GM03348 (cell line): Measurements from ENCODE around the gene SLC15A3.
A peak's percentile ranks its signal among the peaks of the same experiment; 100 is the strongest.

Source experiments
- DNase-seq: peaks from one replicate; pipeline ENCODE4 v3.0.0; 2012; ENCODE audit warnings: low spot score

SLC15A3 gene

DNA sequence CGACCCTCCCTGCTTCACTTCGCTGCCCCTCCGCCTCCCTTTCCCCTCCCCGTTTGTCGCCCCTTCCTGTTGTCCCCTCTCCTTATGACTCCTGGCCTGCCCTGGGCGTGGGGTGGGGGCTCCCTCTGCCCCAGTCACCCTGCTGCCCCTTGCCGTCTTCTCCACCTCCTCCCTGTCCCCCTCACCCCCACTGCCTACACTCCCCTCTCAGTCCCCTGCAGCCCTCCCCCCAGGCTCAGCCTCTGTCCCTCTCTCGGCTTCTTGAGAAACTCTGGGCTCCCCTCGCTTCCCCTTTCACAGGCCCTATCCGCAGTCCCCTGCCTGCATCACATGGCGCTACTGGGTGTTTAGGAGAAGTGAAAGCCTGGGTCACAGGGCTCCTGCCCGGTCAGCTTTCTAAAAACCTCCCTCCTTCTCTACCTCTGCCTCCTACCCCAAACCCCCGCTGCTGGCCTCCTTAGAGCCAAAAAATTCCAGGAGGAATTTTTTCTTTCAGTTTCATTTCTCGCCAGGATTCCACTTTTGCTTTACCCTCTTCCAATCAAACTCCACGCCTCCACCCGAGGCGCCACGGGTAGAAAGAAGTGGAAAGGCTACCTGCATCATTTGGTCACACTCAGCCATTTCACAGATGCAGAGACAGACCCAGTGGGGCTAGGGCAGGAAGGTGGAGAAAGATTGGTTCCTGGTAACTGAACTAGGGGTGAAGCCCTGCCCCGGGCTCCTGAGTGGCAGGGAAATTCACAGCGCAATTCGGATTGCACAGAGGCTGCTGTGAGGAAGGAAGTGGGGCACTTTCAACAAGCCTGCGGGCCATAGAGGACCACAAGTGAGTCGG, at the start of gene SLC15A3:
SLC15A3 (minus strand) TSS at position 273 of the 838 bp plus-strand sequence. CDS start 625 bp downstream, outside the sequence.
- DNase-seq = peak; percentile 67

DNA sequence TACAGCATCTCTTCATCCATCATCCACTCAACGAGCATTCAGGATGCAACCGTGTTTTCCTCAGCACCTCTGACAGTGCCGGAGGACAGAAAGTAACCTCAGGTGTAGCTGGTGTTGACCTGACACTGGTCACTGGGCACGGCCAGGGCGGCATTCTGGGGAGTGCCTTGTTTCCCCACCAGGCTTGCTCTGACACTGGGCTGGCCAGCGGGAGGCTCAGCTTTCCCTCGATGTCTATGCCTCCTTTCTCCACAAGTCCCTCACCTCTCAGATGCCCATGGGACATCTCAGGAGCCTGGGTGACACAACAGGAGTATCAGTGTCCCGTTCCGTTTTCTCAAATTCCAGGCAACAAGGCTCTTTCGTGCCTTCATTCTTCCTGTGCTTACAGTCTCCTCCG, 48.5 kb upstream of the SLC15A3 start:
- DNase-seq = no peak

DNA sequence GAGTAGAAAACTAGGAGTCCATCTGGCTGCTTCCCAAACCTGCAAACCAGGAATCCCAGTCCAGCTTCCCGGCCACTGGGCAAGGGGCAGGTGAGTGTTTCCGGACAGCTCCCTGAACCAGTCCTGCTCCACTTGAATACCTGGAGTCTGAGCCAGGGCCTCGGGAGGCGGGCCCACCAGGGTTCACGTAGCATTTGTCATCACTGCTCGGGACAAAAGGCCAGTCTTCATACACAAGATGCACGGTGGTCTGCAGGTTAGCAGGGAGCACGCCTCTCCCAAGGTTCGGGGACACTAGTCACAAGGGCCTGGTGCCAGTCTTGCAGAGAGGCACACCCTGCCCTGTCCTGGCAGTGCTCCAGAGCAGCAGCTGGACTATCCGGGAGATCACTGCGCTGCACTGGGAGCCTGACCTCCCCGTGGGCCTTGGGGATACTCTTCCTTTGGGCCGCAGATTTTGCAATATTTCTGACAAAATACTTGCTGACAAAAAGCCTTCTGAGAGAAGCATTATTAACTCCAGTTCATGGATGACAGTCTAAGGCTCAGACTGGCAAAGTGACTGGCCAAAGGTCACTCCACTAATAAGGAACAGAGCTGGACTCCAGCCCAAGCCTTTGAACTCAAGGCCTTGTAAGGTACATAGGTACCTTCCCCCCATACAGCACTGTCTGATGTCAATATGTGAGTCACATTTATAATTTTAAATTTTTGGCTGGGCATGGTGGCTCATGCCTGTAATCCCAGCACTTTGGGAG, 44.6 kb upstream of the SLC15A3 start:
- no peak for DNase-seq

DNA sequence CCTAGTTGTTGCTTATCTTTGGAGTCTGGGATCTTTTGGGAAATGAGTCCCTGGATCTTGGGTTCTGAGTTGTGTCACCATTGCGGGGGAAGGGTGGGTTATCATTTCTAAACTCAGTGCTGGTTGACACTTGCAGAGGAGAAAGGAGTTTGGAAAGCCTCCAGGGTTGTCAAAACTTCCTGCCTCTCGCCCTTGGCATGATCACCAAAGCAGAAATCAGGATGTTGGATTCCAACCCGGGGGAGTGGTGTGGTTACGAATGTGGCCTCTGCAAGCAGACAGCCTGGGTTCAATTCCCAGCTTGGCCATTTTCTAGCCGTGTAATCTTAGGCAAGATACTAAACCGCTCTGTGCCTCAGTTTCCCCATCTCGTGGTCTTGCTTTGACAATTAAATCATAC, 43.8 kb upstream of the SLC15A3 start:
- no peak for DNase-seq

DNA sequence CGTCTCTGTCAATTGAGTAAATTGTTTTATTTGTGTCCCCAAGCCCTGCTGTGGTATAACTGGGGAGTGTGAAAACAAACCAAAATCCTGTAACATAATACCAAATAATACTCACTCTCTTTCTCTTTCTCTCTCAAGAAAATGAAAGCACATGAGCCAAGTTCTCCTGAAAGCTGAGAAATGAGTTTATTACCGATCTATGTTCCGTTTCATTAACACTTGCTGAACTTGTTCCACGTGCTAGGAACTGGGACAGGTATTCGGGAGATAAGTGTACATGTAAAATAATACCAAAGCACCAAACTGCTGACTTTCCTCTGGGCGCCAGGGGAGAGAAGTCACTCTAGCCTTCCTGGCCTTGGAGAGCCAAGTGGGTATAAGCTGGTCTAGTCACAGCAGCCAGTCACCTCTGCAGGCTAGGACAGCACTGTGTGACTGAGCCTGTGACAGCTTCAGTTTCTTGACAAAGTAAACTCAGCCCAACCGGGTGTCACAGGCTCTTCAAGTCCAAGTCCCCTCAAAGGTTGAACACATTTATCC, 42.6 kb upstream of the SLC15A3 start:
- no peak for DNase-seq

DNA sequence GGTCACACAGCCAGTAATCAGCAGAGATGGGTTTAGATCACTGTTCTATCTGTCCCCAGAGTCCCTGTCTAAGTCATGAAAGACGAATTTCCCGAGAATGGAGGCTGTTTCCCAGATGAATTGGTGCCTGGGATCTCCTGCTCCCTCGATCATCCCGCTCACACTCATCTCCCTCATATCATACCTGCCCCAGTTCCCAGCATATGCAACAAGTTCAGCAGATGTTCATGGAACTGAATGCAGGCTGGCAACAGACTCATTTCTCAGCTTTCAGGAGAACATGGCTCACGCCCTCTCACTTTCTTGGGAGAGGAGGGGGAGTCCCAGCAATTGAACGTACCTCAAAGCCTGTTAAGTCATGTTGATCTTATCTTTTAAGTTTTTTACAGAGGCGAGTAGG, 41.6 kb upstream of the SLC15A3 start:
- DNase-seq = no peak

DNA sequence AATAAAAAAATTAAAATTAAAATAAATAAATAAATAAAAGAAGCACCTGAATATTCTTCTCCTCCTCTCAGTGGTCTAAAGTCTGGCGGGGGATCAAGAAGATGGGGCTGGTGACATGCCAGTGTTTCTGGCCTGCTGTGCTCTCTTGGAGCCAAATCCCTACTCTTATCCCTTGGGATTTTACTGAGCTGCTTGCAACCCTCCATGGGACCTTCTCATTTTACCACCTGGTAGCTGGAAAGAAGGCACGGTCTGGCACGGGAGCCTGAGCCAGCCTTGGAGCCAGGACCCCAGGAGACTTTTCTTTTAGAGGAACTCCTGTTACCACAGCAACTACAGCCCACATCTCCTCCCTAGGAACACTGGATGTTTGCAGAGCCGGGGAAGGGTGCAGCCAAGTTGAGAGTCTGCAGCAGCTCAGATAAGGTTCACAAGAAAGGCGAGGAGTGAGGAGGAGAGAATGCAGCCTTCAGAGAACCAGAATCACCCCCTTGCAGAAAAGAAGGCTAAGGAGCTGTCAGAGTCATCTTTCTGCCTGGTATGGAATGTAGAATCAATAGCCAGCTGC, 41.0 kb upstream of the SLC15A3 start:
- DNase-seq = no peak

DNA sequence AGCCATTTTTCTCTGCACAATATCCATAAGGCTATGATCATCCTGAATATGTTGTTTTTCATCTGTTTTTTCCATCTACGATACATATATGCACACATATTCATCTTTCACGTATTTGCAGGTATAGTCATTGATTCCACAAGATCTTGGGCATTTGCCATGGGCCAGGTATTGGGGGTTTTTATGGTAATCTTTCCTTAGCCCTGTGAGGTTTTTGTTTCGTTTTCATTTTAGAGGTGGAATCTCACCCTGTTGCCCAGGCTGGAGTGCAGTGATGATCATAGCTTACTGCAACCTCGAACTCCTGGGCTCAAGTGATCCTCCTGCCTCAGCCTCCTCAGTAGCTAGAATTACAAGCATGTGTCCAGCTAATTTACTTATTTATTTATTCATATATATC, 39.5 kb upstream of the SLC15A3 start:
- no peak for DNase-seq

DNA sequence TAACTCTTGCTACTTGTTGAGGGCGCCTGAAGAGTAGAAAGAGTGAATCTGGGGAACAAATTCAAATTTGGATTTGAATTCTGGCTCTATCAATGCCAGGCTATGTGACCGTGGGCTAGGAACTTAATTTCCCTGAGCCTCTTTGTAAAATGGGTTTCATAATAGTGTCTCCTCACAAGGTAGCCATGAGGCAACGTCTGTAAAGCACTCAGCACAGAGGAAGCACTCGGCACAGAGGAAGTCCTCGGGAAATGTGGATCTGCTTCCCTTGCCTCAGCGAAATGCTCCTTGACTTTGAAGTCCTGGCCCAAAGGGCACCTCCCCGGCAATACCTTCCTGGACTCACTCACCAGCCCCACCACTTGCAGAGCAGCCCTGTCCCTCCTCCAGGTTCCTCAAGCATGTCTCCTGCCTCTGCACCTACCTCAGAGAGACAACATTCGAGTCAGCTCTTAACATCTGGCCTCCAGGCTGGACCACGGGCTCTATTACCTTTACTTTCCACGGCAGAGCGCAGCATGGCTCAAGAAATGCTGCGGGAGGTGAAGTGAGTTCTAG, 37.2 kb upstream of the SLC15A3 start:
- DNase-seq = no peak

DNA sequence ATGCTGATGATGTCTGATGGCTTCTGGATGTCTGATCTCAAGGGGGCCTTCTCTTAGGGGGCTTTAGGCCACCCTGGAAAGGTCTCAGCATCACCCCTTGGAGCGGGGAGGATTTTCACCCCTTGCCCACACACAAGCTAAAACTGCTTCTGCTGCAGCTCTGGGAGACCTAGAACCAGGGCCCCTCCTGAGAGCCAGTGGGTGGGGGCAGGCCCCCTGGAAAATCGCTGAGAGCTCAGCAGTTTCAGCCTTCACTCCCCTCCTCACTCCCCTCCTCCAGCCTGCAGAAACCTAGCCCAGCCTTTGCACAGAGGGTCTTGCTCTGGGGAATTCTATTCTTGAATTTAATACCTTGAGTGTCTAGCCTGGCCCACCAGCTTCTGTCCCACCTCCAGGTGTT, 36.7 kb upstream of the SLC15A3 start:
- DNase-seq = no peak

DNA sequence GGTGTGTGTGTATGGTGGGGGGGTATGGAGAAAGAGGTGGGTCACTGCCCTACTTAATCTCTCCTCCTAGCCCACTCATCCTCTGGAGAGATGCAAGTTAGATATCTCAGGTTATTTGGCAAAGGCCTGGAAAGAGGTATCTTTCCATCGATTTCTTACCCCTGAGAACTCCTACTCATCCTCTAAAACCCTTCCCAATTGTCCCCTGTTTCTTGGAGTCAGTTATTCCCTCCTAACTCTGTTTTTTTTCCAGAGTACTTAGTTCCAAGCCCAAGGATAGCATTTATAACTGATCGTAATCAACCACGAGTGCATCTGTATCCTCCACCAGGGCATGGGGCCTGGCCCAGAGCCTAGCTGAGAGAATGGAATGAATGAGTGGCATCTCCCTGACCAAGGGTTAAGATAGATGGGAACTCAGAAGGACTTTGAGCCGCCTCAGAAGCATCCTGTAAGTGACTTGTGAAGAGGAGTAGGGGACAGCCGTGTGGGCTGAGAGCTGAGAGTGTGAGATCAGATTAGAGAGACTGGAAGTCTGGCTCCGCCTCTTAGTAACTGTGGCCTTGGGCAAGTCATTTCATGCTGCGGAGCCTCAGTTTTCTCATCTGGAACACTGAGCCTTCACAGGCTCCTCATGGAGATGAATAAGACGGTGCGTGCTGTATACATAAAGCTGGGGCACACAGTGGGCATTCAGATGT, 35.8 kb upstream of the SLC15A3 start:
- no peak for DNase-seq

DNA sequence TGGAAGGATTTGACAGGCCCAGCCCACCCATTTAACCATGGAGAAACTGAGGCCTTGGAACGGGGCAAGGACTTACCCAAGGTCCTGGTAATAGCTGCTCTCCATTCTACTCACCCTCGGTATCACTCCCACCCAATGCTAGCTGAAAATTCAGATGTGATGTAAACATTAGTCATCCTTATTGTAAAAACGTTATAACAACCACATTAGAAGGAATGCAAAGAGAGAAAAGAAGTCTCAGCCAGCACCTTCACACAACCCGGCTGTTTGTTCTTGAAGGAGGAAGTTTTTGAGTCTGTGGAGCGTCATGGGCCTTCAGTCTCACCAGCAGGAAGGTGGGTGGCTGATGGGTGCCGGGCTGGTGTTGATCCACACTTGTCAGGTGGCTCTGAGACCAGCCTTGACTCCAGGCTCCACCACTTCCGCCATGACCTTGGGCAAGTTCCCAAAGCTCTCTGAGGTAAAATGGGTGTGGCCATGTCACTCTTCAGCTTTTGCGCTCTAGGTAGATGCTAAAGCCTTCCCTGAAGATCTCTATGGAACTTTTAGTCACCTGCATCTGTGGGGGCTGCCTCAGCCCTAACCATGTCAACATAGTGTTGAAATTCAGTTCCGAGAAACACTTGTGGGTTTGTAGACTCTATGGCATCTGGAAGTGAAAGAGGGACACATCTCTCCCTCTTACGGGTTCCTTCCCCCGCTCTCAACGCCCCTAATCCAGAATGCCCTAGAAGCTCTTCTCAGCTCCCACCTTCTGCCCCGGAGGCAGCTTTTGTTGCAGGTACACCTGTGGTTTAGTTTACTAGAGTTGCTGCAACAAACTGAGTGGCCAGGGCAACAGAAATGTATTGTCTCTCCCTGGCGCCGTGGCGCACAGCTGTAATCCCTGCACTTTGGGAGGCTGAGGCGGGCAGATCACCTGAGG, 34.3 kb upstream of the SLC15A3 start:
- no peak for DNase-seq

DNA sequence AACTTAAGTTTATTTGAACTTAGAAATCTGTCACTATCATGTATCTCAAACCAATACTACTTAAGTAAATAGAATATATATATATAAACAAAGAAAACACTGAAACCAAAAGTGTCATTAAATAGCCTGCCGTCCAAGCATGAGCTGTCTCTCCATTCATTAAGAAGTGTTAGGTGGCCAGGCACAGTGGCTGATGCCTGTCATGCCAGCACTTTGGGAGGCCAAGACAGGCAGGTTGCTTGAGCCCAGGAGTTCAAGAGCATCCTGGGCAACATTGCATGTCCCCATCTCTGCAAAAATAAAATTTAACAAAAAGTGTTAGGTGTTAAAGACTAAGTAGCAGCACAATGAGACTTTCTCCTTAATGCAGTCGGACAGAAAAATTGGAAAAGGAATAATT, 33.5 kb upstream of the SLC15A3 start:
- DNase-seq = no peak

DNA sequence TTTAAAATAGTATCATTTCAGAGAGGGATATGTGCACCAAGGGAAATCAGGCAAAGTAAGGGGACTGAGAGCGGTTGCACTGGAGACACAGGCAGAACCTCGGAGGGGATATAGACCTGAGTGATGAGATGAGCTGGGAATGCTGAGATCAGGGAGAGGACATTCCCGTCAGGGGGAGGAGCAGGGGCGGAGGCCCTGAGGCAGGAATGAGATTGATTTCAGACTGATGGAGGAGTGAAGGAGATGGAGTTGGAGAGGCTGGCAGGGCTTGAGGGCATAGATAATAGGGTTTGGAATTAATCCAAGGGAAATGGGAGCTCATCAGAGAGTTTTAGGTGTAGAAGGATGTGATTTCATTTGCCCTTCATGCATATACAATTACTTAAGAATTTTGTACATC, 32.7 kb upstream of the SLC15A3 start:
- no peak for DNase-seq

DNA sequence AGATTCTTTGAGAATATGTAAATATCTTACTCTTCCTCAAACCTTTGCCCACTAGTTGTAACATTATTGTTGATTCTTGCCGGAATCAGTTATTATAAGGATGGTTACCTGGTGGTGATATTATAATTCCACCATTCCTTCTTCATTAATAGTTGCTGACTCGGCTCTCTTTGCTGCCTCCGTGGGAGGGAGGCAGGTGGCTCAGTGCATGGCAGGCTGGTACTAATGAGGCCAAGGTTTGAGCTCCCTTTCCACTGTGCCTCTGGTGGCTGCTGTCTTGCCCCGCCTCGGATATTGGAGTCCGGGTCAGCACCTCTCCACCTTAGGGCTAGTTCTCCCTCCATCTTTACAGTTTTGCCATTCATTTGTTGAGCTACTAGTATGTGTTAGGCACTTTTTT, 32.2 kb upstream of the SLC15A3 start:
- DNase-seq = no peak

DNA sequence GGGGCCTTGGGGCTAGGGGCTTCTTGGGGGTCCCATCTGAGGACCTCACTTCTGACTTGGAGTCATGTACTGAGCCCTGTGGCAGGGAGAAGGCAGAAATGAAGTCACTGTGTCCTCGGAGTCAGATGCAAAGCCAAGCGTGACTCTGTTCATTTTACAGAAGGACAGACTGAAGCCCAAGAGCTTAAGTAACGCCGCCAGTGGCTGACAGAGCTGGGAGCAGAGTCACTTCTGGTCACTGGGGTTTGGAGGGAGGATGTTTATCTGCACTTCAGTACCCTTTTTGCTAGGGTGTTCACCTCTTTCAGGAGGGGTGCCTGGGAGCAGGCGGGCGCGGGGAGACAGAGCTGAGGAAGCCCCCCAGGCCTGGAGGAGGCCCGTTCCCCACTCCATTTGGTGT, 30.2 kb upstream of the SLC15A3 start:
- no peak for DNase-seq

DNA sequence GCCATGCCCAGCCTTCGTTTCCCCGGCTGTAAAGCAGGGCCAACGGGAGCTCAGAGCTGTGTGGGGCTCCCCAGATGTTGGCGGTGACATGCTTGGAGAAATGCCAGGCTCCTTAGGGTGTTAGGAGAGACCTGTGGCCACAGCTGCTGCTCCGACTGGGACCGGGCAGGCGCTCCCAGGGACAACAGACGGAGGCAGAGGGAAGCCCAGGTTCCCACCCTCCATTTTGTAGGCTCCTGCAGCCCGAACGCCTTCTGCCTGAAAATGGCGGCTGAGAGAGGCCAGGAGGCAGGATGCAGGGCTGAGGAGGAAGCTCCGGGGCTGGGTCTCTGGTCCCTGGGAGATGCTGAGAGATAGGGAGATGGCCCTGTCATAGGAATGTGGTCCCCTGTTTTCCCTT, 29.5 kb upstream of the SLC15A3 start:
- DNase-seq = no peak

DNA sequence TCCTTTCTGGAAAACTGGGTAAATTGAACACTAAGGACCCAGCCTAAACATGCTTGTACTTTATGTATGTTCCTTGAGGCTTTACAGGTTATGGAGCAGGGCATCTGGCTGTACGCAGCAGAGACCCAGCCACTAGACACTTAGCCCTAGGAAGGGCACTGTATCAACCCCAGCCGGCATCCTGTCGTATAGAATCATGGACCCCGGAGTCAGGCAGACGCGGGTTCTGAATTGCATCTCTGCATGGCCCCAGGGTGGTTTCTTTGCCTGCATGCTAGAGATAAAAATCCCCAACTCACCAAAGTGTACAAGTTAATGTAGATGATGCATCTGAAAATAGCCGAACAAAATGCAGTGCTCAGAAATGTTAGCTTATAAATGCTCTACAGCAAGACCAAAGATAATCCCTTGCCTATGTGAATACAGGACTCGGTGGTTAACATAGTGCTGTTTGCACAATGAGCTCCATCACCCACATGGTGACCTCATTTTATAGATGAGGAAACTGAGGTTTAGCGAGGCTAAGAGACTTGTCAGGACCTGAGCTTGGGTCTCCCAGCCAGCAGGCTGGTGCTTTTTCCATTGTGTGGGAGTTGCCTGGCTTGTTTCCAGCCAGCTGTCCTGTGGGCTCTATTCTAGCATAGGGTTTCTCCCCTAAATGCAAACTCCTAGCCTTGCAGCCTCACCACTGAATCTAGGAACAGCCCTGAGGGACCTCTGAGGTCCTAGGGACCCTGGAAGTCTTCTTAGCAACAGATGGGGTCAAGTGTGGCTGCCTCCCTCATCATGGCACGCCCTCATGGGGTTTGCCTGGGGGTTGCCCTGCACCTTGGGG, 26.8 kb upstream of the SLC15A3 start:
- DNase-seq = no peak

DNA sequence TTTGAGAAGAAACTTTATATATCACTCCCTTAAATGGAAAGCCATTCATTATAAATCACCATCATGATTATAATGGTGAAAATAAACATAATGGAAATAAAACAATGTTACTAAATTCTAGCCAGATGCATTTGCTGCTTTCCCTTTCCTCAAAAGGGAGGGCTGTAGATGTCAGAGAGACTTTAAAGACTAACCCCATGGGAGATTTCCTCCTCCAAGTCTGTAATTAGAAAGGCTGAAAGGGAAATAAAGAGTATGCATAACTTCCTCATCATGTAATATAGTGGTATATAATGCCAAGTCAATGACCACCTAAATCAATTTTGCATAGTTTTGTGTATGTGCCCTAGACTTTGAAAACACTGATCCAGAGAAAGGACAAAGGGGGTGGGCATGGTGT, 25.9 kb upstream of the SLC15A3 start:
- DNase-seq = no peak

DNA sequence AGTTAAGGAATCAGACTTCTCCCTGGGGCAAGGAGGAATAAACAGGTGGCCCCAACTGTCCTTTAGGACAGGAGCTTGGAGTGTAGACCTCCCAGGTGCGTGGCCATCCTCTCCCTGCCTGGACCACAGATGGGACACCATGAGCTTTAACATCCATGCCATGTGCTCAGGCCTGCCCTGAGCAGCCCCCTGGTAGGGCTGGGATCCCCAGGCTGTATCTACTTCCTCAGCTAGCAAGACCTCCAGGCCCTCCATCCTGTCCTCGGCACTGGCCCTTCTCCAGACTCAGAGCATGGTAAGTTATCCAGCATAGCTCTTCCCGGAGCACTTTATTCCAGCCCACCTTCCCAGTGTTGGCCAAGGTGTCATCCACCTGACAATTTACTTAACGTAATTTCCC, 25.2 kb upstream of the SLC15A3 start:
- DNase-seq = no peak
